MM.1S (cell line): ENCODE measurements around the gene NDNF.

Experiments used
- DNase-seq: peaks from one replicate; pipeline ENCODE4 v3.0.0-alpha.2; 2015
- H2AFZ ChIP-seq: fragments of 300-600 bp; sonication (generic); 2 replicates; pipeline ENCODE4 v1.6.0; 2016; ENCODE audit warnings: antibody characterized with exemption, low read length
- H3F3A ChIP-seq: fragments of 300-600 bp; sonication (generic); 2 replicates; pipeline ENCODE4 v1.6.1; 2016; ENCODE audit warnings: mild to moderate bottlenecking, antibody characterized with exemption, low read length, moderate library complexity, mixed read lengths; ENCODE audit not compliant: insufficient read depth
- H3K27ac ChIP-seq: fragments of 300-600 bp; sonication (generic); 2 replicates; pipeline ENCODE4 v1.5.1; 2016; ENCODE audit warnings: mild to moderate bottlenecking, low read length
- H3K27me3 ChIP-seq: fragments of 300-600 bp; sonication (generic); replicated peaks from 2 replicates; pipeline ENCODE4 v1.6.0; 2016; ENCODE audit warnings: low read length; ENCODE audit not compliant: insufficient read depth
- H3K36me3 ChIP-seq: fragments of 300-600 bp; sonication (generic); replicated peaks from 2 replicates; pipeline ENCODE4 v1.6.1; 2016; ENCODE audit warnings: mild to moderate bottlenecking, low read length, mixed read lengths; ENCODE audit not compliant: insufficient read depth
- H3K4me1 ChIP-seq: fragments of 300-600 bp; sonication (generic); 2 replicates; pipeline ENCODE4 v1.6.1; 2016; ENCODE audit warnings: low read length, mixed read lengths
- H3K4me2 ChIP-seq: fragments of 300-600 bp; sonication (generic); 2 replicates; pipeline ENCODE4 v1.6.0; 2016; ENCODE audit warnings: low read depth, low read length
- H3K4me3 ChIP-seq: fragments of 300-600 bp; sonication (generic); 2 replicates; pipeline ENCODE4 v1.5.1; 2016; ENCODE audit warnings: low read length, mixed read lengths
- H3K79me2 ChIP-seq: fragments of 300-600 bp; sonication (generic); 2 replicates; pipeline ENCODE4 v1.6.1; 2016; ENCODE audit warnings: mixed run types, low read length, mixed read lengths
- H3K9ac ChIP-seq: fragments of 300-600 bp; sonication (generic); 2 replicates; pipeline ENCODE4 v1.6.1; 2016; ENCODE audit warnings: low read length, mixed read lengths
- H3K9me2 ChIP-seq: fragments of 300-600 bp; sonication (generic); replicated peaks from 2 replicates; pipeline ENCODE4 v1.6.1; 2016; ENCODE audit warnings: mild to moderate bottlenecking, low read length, mixed read lengths; ENCODE audit not compliant: insufficient read depth
- H3K9me3 ChIP-seq: fragments of 300-600 bp; sonication (generic); replicated peaks from 2 replicates; pipeline ENCODE4 v1.6.1; 2016; ENCODE audit warnings: mild to moderate bottlenecking, low read length, mixed read lengths; ENCODE audit not compliant: insufficient read depth
- H4K20me1 ChIP-seq: fragments of 300-600 bp; sonication (generic); 2 replicates; pipeline ENCODE4 v1.6.1; 2016; ENCODE audit warnings: mild to moderate bottlenecking, low read length, moderate library complexity, mixed read lengths; ENCODE audit not compliant: insufficient read depth
- CTCF ChIP-seq: fragments of 300-600 bp; sonication (generic); IDR thresholded peaks from 2 replicates; pipeline ENCODE4 v1.5.1; 2016; ENCODE audit warnings: antibody characterized with exemption, low read length, mixed read lengths
- EZH2 ChIP-seq: fragments of 300-600 bp; sonication (generic); optimal IDR thresholded peaks from 2 replicates; pipeline ENCODE3; 2017; ENCODE audit warnings: low read depth, mild to moderate bottlenecking, antibody characterized with exemption, low read length, mixed read lengths
- EZH2phosphoT487 ChIP-seq: fragments of 300-600 bp; sonication (generic); IDR thresholded peaks from 2 replicates; pipeline ENCODE4 v1.6.1; 2018; ENCODE audit warnings: antibody characterized with exemption, low read length

Gene NDNF

GRCh38 chr4:121025540-121025939 lies 46.8 kb downstream of the NDNF start:
- no peak overlapping the region for H3K4me2 ChIP-seq
- no peaks in the 10 kb centered on the region for H3K4me1 ChIP-seq
- no peak for TF ChIP-seq CTCF
- TF ChIP-seq EZH2: no peak
- no peak for TF ChIP-seq EZH2phosphoT487
- DNase-seq: no peak
- H4K20me1 ChIP-seq: no peaks in the 10 kb centered on the region
- H3K36me3 ChIP-seq: no peaks in the 10 kb centered on the region
- no peak overlapping the region for H3K27ac ChIP-seq
- no peaks in the 10 kb centered on the region for H3K9me2 ChIP-seq
- H3K9ac ChIP-seq: no peak overlapping the region
- no peaks in the 10 kb centered on the region for H3K79me2 ChIP-seq
- H3K9me3 ChIP-seq: no peaks in the 10 kb centered on the region
- no peaks in the 10 kb centered on the region for H3K27me3 ChIP-seq
- no peaks in the 10 kb centered on the region for H3F3A ChIP-seq
- H2AFZ ChIP-seq: no peak overlapping the region
- H3K4me3 ChIP-seq: no peak overlapping the region

- no peak for TF ChIP-seq CTCF
- TF ChIP-seq EZH2: no peak
- no peak for TF ChIP-seq EZH2phosphoT487
- Histone ChIP-seq H3K9ac (no peak overlapping the region), H3K27me3 (no peaks in the 10 kb centered on the region), H3F3A (no peaks in the 10 kb centered on the region), H3K4me3 (no peak overlapping the region), H4K20me1 (no peaks in the 10 kb centered on the region), H3K9me2 (no peaks in the 10 kb centered on the region), H3K27ac (no peak overlapping the region), H3K36me3 (no peaks in the 10 kb centered on the region), H3K9me3 (no peaks in the 10 kb centered on the region), H2AFZ (no peak overlapping the region), H3K4me1 (no peaks in the 10 kb centered on the region), H3K4me2 (no peak overlapping the region), H3K79me2 (no peaks in the 10 kb centered on the region)
- no peak for DNase-seq
Measured at GRCh38 chr4:121018543-121018942, 53.8 kb downstream of the NDNF start.

- H4K20me1 ChIP-seq: no peaks in the 10 kb centered on the region
- H2AFZ ChIP-seq: no peak overlapping the region
- H3K4me2 ChIP-seq: no peak overlapping the region
- no peak overlapping the region for H3K27ac ChIP-seq
- no peak for DNase-seq
- no peaks in the 10 kb centered on the region for H3K9me2 ChIP-seq
- H3K4me3 ChIP-seq: no peak overlapping the region
- no peaks in the 10 kb centered on the region for H3K36me3 ChIP-seq
- H3F3A ChIP-seq: no peaks in the 10 kb centered on the region
- no peak overlapping the region for H3K9ac ChIP-seq
- H3K9me3 ChIP-seq: no peaks in the 10 kb centered on the region
- no peaks in the 10 kb centered on the region for H3K79me2 ChIP-seq
- H3K4me1 ChIP-seq: no peaks in the 10 kb centered on the region
- TF ChIP-seq EZH2phosphoT487 (no peak), CTCF (no peak), EZH2 (no peak)
- H3K27me3 ChIP-seq: no peaks in the 10 kb centered on the region
Measured at GRCh38 chr4:121016611-121017010, 55.7 kb downstream of the NDNF start.
